Bronchial epithelial cell (primary cell): Measurements from ENCODE around the gene AKAP6. TPM values are rescaled to one million over a fixed set of nuclear protein-coding genes. Genes with fewer than 3 reads are reported as not detected.

ENCODE experiments used
- DNase-seq: peaks from one replicate; pipeline ENCODE4 v3.0.0-alpha.2; 2010; ENCODE audit warnings: low read depth
- FAIRE-seq: peaks from 2 replicates; lab custom pipeline; 2011; peaks lifted over from hg19 to GRCh38; lab: Jason Lieb, UNC
- H3K27me3 ChIP-seq: 2 replicates; pipeline ENCODE4 v1.5.1; 2011; ENCODE audit warnings: low read length; ENCODE audit not compliant: control insufficient read depth, insufficient read depth
- H3K36me3 ChIP-seq: 2 replicates; pipeline ENCODE4 v1.5.1; 2011; ENCODE audit warnings: low read length; ENCODE audit not compliant: control insufficient read depth, insufficient read depth
- H3K4me3 ChIP-seq: 2 replicates; pipeline ENCODE4 v1.5.1; 2011; ENCODE audit warnings: mild to moderate bottlenecking, low read depth, low read length, control low read depth
- CTCF ChIP-seq: IDR thresholded peaks from 2 replicates; pipeline ENCODE4 v1.5.1; 2011; ENCODE audit warnings: mild to moderate bottlenecking, moderate library complexity, low read length, control low read depth, inconsistent platforms; ENCODE audit not compliant: insufficient read depth, severe bottlenecking
- total RNA-seq: library from RNA; depleted of rRNA; stranded (reverse); fragments of >200 nt; gene quantifications from 2 replicates; pipeline ENCODE4 v1.2.1, GENCODE V29; 2014

AKAP6 gene
- total RNA-seq, 1 donor from 2014 or later = 4.2 TPM

- Histone ChIP-seq H3K4me3 (no peak overlapping the region), H3K36me3 (no peaks in the 10 kb centered on the region), H3K27me3 (no peaks in the 10 kb centered on the region)
- DNase-seq = no peak
- no peak for TF ChIP-seq CTCF
- no peak for FAIRE-seq
Observed at GRCh38 chr14:32633224-32633859, 304.2 kb downstream of the AKAP6 start.

GRCh38 chr14:32633930-32634329 is 304.8 kb downstream of the AKAP6 start:
- Histone ChIP-seq H3K27me3 (no peaks in the 10 kb centered on the region), H3K4me3 (no peak overlapping the region), H3K36me3 (no peaks in the 10 kb centered on the region)
- DNase-seq = no peak
- TF ChIP-seq CTCF = no peak
- no peak for FAIRE-seq

- FAIRE-seq (no peak), DNase-seq (peak; percentile 62)
- no peak for TF ChIP-seq CTCF
- no peak overlapping the region for H3K4me3 ChIP-seq
- no peaks in the 10 kb centered on the region for H3K27me3 ChIP-seq
- H3K36me3 ChIP-seq = no peaks in the 10 kb centered on the region
Observed at GRCh38 chr14:32635061-32635719, 306.1 kb downstream of the AKAP6 start.

- no peak for DNase-seq
- Histone ChIP-seq H3K4me3 (no peak overlapping the region), H3K36me3 (no peaks in the 10 kb centered on the region), H3K27me3 (no peaks in the 10 kb centered on the region)
- TF ChIP-seq CTCF = no peak
- FAIRE-seq = no peak
Observed at GRCh38 chr14:32637582-32637981, 308.5 kb downstream of the AKAP6 start.

GRCh38 chr14:32639208-32639607 is 310.1 kb downstream of the AKAP6 start:
- DNase-seq = no peak
- TF ChIP-seq CTCF = no peak
- no peak for FAIRE-seq
- H3K36me3 ChIP-seq = no peaks in the 10 kb centered on the region
- H3K27me3 ChIP-seq = no peaks in the 10 kb centered on the region
- no peak overlapping the region for H3K4me3 ChIP-seq
